Nucleus accumbens (tissue), 56 donors: Measurements from ENCODE around the gene WDR47.
"Not testable (repeated sequence)": the region's sequence is repeated elsewhere in the genome, so short reads cannot be mapped to it uniquely, and the experiment has no call there.

Experiments used
- DNase-seq, 56 donors: peaks; one replicate each; lab custom pipeline; 2025; lab: John Stamatoyannopoulos, UW

WDR47 gene

DNA sequence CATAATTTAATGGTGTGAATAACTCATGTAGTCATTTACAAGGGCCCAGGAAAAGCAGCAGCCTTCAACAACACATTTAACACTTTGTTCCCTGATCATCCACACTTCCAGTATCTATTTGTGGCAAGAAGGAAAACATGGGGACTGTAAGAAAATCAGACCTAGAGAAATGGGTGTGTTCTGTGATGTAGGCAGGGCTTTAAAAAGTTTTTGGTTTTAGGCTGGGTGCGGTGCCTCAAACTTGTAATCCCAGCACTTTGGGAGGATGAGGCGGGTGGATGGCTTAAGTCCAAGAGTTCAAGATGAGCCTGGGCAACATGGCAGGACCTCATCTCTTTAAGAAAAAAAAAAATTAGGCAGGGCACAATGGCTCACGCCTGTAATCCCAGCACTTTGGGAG, 14.2 kb upstream of the WDR47 start:
- no peak for DNase-seq

DNA sequence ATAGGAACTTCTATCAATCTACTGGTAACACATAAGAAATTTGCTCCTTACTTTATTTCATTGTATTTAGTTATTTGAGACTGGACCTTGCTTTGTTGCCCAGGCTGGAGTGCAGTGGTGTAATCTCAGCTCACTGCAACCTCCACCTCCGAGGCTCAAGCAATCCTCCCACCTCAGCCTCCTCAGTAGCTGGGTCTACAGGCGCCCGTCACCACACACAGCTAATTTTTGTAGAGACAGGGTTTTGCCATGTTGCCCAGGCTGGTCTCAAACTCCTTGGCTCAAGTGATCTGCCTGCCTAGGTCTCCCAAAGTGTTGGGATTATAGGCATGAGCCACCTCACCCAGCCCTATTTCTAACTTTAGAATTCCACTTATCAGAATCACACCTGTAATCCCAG, 10.2 kb upstream of the WDR47 start:
- not testable (repeated sequence) for DNase-seq

DNA sequence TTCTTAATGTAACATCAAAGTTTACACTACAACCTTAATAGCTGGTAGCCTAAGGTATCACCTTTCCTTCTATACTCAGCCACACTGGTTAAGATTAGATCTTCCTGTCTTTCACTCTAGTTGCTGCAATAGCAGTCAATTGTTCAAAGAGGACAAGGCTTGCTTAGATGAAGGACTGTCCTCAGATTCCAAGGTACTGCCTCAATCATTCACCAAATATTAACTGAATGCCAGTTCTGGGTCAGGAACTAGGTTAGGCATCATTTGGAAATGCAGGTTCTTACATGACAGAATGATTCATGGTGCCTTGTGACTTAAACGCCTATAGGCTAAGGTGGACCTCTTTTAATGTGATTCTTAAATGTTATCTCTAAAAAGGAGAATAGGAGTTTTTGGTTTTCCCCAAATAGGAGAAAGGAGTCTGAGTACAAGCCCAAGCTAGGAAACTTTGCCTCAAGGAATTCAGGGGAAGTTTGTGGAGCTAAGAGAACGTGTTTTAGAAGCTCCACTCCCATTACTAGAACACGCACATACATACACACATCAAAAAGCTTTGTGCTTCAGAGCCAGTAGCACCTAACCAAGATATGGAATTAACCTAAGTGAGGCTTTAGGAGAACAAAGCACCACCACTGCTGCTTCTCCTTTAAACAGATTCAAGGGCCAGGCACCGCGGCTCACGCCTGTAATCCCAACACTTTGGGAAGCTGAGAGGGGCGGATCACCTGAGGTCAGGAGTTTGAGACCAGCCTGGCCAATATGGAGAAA, 8.5 kb upstream of the WDR47 start:
- no peak for DNase-seq

DNA sequence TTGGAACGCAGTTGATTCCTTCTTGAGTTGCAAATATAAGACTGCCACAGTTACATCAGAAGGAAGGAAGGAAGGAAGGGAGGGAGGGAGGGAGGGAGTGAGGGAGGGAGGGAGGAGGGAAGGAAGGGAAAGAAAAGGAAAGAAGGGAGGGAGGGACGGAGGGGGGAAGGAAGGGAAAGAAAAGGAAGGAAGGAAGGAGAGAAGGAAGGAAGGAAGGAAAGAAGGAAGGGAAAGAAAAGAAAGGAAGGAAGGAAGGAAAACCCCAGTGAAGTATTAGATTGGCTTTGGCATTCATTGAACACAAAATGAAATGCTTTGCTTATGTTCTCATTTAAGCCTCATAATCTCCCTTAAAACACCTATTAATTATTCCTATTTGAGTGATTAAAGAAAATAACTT, 6.4 kb upstream of the WDR47 start:
- DNase-seq, result no peak

DNA sequence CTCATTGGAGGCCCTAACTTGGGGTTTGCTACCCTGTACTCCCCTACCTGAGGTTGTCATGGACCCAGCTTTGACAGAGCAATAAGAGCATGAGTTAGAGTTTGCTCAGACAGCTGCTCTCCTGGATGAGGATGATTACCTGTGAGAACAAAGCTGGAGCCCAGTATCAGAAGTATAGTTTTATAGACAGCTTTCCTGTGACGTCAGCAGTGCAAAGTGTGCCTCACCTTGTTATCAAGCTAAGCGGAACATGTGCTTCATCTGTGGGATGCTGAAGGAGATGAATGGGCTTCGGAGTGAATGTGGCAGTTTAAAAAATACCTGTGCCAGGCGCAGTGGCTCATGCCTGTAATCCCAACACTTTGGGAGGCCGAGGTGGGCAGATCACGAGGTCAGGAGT, 5.4 kb upstream of the WDR47 start:
- no peak for DNase-seq

DNA sequence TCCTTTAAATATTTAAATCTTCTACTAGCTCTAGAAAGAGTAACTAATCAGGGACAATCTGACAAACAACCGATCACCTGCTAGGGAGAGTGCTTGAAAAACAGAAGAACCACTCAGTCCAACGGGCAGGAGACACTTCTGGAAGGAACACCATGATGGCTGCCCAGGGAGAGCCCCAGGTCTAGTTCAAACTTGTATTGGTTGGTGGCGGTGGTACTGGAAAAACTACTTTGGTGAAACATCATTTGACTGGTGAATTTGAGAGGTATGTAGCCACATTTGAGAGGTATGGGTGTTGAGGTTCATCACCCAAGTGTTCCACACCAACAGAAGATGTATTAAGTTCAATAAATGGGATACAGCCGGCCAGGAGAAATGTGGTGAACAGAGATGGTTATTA, 4.8 kb upstream of the WDR47 start:
- no peak for DNase-seq

DNA sequence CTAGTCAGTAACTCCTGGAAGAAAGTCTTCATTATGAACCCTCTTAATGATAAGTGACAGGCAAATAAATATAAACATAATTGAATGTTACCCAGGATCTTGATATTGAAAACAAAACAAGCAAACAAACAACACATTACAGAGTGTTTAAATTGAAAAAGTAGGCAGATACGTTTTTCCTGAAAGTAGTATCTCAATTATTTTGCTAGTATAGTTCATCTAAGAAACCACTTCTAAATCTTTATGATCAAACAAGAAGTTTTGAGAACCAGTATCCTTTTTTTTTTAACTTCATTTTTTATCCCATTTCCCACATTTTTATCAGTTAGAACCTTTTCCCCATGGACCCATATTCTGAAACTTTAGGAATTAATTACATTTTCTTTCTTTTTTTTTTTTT, 3.7 kb upstream of the WDR47 start:
- DNase-seq, result no peak

DNA sequence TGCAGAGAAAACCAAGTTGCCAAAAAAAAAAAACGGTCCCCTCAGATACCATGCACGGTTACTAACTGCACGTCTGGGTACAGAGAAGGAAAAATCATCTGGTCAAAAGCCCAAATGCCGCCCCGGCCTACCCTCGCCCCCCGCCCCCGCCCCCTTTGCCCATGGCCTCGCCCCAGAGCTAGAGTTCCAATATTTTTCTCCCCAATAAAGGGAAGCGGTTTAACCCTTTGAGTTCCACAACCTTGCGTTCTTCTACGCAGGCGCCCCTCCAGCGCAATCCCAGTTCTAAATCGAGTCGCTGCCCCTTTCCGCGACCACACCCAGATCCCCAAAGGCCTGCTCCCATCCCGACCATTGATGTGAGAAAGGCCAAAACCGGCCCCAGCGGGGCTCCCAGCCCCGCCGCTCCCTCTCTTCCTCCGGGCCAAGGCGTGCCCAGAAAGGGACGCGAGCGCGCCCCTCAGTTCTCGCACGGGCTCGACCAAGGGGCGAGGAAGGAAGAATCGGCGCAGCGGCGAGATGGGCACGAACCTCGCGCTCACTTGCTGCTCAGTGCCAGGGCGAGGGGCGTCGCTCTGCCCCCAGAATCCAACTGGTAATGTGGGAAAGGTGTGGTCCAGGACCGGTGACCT, 797 bp downstream of the WDR47 start:
- peak in 38 of 56 donors; percentile 8 to 63 (median 37) for DNase-seq

DNA sequence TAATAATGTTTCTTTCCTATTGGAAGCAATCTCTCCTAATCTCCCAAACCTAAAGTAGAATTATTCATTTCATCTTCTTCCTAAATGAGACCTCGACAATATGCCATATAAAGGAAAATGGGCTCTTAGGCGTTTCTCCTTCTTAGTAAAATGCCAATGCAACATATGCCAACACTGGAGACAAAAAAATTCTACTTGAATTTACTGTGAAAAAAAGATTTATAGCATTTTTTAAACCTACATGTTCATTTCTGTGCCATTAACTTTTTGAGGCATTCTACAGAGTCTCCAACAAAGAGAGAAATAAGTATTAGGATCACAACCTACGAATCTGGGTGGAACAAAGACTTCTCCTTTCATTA, 1.3 kb downstream of the WDR47 start:
- DNase-seq, result no peak

DNA sequence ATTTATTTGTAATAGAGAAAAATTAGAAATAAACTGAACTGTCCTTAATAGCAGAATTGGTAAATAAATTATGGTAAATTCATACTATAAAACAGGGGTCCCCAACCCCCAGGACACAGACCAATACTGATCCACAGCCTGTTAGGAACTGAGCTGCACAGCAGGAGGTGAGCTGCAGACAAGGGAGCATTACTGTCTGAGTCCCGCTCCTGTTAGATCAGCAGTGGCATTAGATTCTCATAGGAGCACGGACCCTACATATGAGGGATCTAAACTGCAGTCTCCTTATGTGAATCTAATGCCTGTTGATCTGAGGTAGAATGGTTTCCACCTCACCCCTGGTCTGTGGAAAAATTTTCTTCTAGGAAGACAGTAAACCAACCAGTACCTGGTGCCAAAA, 7.5 kb downstream of the WDR47 start:
- no peak for DNase-seq

DNA sequence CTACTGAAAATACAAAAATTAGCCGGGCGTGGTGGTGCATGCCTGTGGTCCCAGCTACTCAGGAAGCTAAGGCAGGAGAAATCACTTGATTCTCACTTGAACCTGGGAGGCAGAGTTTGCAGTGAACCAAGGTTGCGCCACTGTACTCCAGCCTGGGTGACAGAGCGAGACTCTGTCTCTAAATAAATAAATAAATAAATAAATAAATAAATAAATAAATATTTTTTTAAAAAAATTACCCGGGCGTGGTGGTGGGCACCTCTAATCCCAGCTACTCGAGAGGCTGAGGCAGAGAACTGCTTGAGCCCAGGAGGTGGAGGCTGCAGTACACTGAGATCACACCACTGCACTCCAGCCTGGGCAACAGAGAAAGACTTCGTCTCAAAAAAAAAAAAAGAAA, 12.4 kb downstream of the WDR47 start:
- not testable (repeated sequence) for DNase-seq

DNA sequence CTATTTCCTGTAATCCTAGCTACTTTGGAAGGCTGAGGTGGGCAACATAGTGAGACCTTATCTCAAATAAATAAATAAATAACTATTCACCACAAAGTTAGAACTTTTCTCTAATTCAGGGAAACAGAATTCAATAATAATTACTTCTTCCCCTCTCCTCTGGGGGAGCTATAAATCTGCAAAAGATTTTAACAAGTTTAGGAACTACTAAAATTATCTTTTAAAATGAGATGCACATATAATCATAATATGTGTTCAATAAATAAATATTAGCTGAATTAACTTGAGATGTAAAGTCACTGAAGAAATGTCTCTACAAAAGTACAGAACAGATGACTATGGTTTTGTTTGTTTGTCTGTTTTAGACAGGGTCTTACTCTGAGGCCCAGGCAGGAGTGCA, 14.1 kb downstream of the WDR47 start:
- no peak for DNase-seq

DNA sequence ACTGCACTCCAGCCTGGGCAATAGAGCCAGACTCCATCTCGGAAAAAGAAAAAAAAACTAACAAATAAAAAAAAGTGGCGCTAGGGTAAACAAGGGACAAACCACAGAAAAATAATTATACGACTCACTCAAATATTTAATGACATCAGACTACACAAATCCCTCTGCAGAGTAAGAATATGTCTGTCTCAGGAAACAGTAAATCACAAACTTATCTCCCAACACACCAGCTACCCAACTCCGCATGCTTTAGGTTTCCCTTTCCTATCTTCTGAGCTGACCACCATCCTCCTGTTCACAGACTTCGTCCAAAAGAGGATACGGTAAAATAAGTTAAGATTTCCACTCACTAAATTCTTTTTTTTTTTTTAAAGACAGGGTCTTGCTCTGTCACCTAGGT, 16.2 kb downstream of the WDR47 start:
- no peak for DNase-seq

DNA sequence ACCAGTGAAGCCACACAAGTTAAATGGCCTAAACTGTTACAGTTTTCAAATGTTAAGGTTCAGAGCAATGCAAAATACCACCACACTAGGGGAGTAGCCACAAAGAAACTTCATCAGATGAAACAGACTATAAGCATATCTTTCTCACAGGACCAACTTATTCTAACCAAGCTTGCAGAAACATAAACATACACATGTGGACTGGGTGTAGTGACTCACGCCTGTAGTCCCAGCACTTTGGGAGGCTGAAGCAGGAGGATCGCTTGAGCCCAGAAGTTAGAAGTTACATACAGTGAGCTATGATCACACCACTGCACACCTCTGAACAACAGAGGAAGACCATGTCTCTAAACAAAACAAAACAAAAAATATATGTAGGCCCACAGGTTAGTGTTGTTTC, 17.3 kb downstream of the WDR47 start:
- no peak for DNase-seq

DNA sequence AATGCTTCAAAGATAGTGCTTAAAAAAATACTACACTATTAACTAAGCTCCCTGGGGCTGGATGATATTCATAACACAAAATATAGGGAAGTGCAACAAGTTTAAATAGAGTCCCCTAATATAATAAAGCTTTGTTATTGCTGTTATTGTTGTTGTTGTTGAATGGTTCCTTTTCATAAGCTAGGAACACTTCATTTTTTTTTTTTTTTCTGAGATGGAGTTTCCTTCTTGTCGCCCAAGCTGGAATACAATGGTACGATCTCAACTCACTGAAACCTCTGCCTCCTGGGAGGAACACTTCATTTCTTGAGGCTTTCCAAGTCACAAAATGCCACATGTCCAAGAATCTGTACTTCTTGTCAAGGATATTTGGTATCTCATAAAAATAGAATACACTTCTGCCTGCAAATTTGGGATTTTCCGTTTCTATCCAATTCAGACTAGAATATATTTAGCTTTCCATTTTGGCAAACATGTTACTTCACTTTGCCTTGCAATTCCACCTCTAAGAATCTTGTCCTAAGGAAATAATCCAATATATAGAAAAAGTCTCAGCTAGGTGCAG, 21.1 kb downstream of the WDR47 start:
- no peak for DNase-seq

DNA sequence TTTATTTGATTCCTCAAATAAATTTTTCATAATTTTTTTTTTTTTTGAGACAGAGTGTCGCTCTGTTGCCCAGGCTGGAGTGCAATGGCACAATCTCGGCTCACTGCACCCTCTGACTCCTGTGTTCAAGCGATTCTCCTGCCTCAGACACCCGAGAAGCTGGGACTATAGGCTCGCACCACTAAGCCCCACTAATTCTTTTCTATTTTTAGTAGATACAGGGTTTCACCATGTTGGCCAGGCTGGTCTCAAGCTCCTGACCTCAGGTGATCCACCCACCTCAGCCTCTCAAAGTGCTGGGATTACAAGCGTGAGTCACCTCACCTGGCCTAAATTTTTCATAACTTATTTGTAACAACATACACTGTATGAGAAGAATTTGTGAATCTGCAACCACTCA, 24.2 kb downstream of the WDR47 start:
- DNase-seq, result not testable (repeated sequence)

DNA sequence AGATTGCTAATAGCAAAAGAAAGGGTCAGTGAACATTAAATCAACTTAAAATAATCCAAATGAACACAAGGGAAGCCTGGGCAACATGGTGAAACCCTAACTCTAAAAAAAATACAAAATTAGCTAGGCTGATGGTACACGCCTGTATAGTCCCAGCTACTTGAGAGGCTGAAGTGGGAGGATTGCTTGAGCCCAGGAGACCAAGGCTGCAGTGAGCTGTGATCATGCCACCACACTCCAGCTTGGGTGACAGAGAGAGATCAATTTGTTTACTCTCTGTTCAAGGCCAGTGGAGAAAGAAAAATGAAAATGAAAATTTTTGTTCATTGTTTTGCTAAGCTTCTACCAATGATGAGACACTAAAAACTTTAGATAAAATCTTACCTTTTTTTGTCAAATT, 24.8 kb downstream of the WDR47 start:
- DNase-seq, result no peak

DNA sequence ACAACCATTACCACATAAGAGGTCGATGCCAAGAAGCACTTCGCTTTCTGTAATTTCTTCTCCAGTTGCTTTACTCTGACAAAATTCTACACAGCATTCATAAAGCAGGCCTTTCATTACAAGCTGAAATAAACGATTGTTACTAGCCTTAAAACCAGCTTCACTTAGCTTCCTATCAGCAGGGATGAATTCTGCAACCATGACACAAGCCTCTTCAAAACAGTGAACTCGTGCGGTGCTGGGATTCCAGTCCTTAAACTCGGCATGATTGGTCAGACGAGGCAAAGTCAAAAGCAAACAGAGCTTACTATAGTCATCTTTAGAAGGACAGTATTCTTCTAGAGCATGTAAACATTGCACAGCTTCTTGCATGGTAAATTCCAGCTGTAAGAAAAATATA, 30.6 kb downstream of the WDR47 start:
- DNase-seq, result peak in 1 of 56 donors; percentile 5

DNA sequence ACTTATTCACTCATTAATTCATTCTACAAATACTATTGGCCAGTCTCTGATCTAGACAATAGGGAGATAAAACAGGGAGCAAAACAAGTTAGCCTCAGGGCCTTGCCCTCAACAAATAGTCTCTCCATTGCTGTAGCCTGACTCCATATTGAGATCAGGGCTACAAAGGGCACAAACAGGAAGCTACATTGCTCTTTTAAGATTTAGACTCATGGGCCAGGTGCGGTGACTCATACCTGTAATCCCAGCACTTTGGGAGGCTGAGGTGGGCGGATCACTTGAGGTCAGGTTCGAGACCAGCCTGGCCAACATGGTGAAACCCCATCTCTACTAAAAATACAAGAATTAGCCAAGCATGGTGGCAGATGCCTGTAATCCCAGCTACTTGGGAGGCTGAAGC, 45.3 kb downstream of the WDR47 start:
- DNase-seq, result not testable (repeated sequence)

DNA sequence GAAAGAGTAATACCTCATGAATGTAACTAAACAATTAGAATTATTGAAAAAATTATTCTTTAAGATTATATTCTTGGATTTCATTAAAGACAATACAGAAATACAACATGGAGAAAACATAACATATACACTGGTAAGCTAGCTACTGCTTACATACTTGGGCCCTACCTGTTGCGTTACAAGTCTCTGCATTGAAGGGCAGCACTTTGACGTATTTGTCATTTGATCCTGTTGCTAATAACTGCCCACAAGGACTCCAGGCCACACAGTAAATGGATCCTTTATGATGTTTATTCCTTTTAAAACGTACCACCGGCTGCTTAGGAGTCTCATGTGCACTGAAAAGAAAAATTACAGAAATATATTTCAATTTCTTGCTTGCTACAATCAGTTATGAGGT, 58.8 kb downstream of the WDR47 start:
- no peak for DNase-seq

DNA sequence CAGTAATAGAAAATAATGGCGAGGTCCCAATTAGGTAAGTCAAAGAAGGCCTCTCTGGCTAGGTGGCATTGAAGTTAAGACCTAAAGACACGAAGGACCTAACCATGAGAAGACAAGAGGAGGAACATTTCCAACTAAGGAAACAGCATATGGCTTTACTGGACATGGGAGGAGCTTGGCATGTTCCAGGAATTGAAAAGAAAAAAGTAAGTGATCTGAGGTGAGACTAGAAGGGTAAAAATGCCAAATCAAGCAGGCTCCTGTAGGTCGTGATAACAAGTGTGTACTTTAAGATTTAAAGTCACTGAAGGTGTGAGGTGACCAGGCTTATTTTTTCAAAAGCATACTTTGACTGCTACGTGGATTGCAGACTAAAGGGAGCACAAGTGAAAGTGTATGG, 65.2 kb downstream of the WDR47 start:
- DNase-seq, result no peak

DNA sequence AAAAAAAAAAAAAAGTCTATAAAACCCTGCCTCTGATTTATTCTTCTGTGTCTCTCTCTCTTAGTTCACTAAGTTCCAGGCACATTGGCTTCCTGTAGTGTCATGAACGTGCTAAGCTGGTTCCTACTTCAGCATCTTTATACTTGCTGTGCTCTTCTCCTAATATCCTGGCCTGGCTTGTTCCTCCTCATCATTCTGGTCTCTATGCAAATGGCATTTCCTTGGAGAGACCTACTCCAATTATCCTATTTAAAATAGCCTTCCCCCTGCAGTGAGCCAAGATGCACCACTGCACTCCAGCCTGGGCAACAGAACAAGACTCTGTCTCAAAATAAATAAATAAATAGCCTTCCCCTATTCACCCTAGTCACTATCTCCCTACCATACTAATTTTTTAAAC, 69.0 kb downstream of the WDR47 start:
- peak in 15 of 56 donors; percentile 1 to 71 (median 11) for DNase-seq
